ENCODE measurements around the gene ZBTB43.

Gene ZBTB43

GRCh38 chr9:126804696-126805553 lies at the start of gene ZBTB43:
Gene ZBTB43 (plus strand): TSS chr9:126805040. CDS start chr9:126832510, 27,470 bp downstream.
- Histone ChIP-seq H3K9me3 (ENCODE audit: insufficient read depth, low read length, severe bottlenecking) (no peaks in the 10 kb centered on the region), H3K27ac (ENCODE audit: low read length) (peak within 1 kb of the TSS; percentile 70), H2AFZ (ENCODE audit: low read depth, low read length) (peak within 1 kb of the TSS; percentile 90), H3K9ac (ENCODE audit: low read depth, low read length) (peak within 1 kb of the TSS; percentile 78), H3K4me2 (ENCODE audit: insufficient read depth, low read length) (peak within 1 kb of the TSS; percentile 100), H3K4me1 (ENCODE audit: insufficient read depth, low read length) (peaks cover 33% of the 10 kb centered on the region), H3K36me3 (ENCODE audit: insufficient read depth, low read length) (peaks cover 11% of the 10 kb centered on the region), H3K4me3 (ENCODE audit: low read depth in 1 of 2, low read length in 2 of 2) (peak within 1 kb of the TSS; percentile 83 to 92), H3K79me2 (ENCODE audit: insufficient read depth, low read length) (peaks cover 45% of the 10 kb centered on the region), H4K20me1 (ENCODE audit: insufficient read depth, low read length) (peaks cover 11% of the 10 kb centered on the region), H3K27me3 (ENCODE audit: insufficient read depth, low read length, poor library complexity) (no peaks in the 10 kb centered on the region)
- peak; percentile 96 for DNase-seq
- ATAC-seq (ENCODE audit: insufficient read depth, low read depth): peak; percentile 93
- no peak for TF ChIP-seq EZH2 (IDR thresholded peaks at IDR 0.05; ENCODE audit: borderline replicate concordance, low read depth, low read length, severe bottlenecking)
- TF ChIP-seq, protein P1, sequence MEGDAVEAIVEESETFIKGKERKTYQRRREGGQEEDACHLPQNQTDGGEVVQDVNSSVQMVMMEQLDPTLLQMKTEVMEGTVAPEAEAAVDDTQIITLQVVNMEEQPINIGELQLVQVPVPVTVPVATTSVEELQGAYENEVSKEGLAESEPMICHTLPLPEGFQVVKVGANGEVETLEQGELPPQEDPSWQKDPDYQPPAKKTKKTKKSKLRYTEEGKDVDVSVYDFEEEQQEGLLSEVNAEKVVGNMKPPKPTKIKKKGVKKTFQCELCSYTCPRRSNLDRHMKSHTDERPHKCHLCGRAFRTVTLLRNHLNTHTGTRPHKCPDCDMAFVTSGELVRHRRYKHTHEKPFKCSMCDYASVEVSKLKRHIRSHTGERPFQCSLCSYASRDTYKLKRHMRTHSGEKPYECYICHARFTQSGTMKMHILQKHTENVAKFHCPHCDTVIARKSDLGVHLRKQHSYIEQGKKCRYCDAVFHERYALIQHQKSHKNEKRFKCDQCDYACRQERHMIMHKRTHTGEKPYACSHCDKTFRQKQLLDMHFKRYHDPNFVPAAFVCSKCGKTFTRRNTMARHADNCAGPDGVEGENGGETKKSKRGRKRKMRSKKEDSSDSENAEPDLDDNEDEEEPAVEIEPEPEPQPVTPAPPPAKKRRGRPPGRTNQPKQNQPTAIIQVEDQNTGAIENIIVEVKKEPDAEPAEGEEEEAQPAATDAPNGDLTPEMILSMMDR (IDR thresholded peaks at IDR 0.05; ENCODE audit: borderline replicate concordance, extremely low read depth, low read length, poor library complexity, severe bottlenecking): no peak

GRCh38 chr9:126755317-126755875 lies 49.4 kb upstream of the ZBTB43 start:
- ATAC-seq (ENCODE audit: insufficient read depth, low read depth) (no peak), DNase-seq (no peak)
- H3K27me3 ChIP-seq (ENCODE audit: insufficient read depth, low read length, poor library complexity): no peaks in the 10 kb centered on the region
- no peak overlapping the region for H3K27ac ChIP-seq (ENCODE audit: low read length)
- no peaks in the 10 kb centered on the region for H3K79me2 ChIP-seq (ENCODE audit: insufficient read depth, low read length)
- H4K20me1 ChIP-seq (ENCODE audit: insufficient read depth, low read length): no peaks in the 10 kb centered on the region; the same call in 1 of the 2 replicates
- H3K9ac ChIP-seq (ENCODE audit: low read depth, low read length): no peak overlapping the region
- H3K4me2 ChIP-seq (ENCODE audit: insufficient read depth, low read length): no peak overlapping the region
- H3K36me3 ChIP-seq (ENCODE audit: insufficient read depth, low read length): no peaks in the 10 kb centered on the region
- no peaks in the 10 kb centered on the region for H3K4me1 ChIP-seq (ENCODE audit: insufficient read depth, low read length)
- H2AFZ ChIP-seq (ENCODE audit: low read depth, low read length): no peak overlapping the region
- TF ChIP-seq, protein P1 (IDR thresholded peaks at IDR 0.05; ENCODE audit: borderline replicate concordance, extremely low read depth, low read length, poor library complexity, severe bottlenecking): no peak
- no peak for TF ChIP-seq EZH2 (IDR thresholded peaks at IDR 0.05; ENCODE audit: borderline replicate concordance, low read depth, low read length, severe bottlenecking)
- no peak overlapping the region for H3K4me3 ChIP-seq (ENCODE audit: low read depth in 1 of 2, low read length in 2 of 2)
- H3K9me3 ChIP-seq (ENCODE audit: insufficient read depth, low read length, severe bottlenecking): no peaks in the 10 kb centered on the region

DNA sequence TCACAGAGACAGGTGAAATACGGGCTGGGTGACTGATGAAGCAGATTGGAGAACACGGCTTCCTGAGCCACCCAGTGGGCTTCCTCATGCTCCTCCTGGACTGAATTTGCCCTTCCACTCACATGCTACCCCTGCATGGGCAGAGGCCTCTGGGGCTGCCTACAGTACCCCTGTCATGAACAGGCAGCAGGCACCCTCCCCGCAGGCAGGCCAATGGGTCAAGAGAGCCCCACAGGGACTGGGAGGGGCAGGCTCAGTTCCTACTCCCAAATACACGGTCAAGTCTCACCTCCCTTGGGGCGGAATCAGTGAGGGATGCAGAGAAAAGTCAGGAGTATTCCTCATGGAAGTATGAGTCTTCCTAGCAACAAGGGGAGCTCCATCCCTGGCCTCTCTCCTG lies 48.6 kb upstream of the ZBTB43 start:
- Histone ChIP-seq H3K79me2 (ENCODE audit: insufficient read depth, low read length) (no peaks in the 10 kb centered on the region), H3K9me3 (ENCODE audit: insufficient read depth, low read length, severe bottlenecking) (no peaks in the 10 kb centered on the region), H3K4me3 (ENCODE audit: low read depth in 1 of 2, low read length in 2 of 2) (no peak overlapping the region), H2AFZ (ENCODE audit: low read depth, low read length) (no peak overlapping the region), H3K9ac (ENCODE audit: low read depth, low read length) (no peak overlapping the region), H3K4me2 (ENCODE audit: insufficient read depth, low read length) (no peak overlapping the region), H4K20me1 (ENCODE audit: insufficient read depth, low read length) (no peaks in the 10 kb centered on the region; the same call in 1 of the 2 replicates), H3K4me1 (ENCODE audit: insufficient read depth, low read length) (no peaks in the 10 kb centered on the region), H3K27me3 (ENCODE audit: insufficient read depth, low read length, poor library complexity) (no peaks in the 10 kb centered on the region), H3K36me3 (ENCODE audit: insufficient read depth, low read length) (no peaks in the 10 kb centered on the region), H3K27ac (ENCODE audit: low read length) (no peak overlapping the region)
- no peak for ATAC-seq (ENCODE audit: insufficient read depth, low read depth)
- no peak for TF ChIP-seq EZH2 (IDR thresholded peaks at IDR 0.05; ENCODE audit: borderline replicate concordance, low read depth, low read length, severe bottlenecking)
- TF ChIP-seq, protein P1 (IDR thresholded peaks at IDR 0.05; ENCODE audit: borderline replicate concordance, extremely low read depth, low read length, poor library complexity, severe bottlenecking): no peak
- DNase-seq: no peak
